GM19025 (cell line): ENCODE results near the gene MYO5B.
"Not testable (repeated sequence)": the region's sequence is repeated elsewhere in the genome, so short reads cannot be mapped to it uniquely, and the experiment has no call there.

Source experiments
- ATAC-seq: cut with Tn5 transposase; IDR thresholded peaks from one replicate; pipeline ENCODE4 v1.9.1; 2021; ENCODE audit warnings: mild to moderate bottlenecking, low read depth, moderate library complexity; ENCODE audit not compliant: unreplicated experiment

MYO5B gene

DNA sequence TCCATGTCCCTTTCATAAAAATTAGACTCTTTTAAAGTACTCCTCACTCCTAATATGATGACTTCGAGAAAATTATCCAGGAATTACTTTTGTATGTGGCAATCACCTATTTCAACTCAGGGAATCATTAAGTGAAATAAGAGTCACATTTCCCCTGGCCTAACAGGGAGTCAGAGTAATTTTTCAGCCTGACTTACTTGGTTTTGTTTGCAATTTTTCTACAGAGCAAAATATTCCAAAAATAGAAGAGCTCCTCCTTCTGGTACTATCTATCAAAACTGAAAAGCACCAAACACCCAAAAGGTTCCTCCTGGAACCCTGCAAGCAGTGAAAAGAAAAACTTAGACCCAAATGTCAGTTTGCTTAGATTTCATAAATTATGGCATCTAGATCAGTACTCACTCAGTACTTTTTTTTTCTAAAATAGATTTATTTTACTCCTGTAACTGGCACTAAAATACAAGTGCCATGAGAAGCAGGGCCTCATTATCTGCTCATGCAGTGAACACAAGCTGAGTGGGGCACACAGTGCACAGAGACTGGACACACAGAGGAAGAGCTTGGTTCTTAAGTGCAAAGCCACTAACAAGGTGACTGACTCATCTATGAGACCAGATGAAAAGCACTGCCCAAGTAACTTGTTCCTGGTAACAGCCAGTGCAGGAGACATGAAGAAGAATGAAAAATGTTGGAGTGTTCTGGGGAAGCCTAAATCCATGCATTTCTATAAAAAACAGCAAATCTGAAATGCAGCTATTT lies 410.3 kb downstream of the MYO5B start:
- ATAC-seq, result no peak

DNA sequence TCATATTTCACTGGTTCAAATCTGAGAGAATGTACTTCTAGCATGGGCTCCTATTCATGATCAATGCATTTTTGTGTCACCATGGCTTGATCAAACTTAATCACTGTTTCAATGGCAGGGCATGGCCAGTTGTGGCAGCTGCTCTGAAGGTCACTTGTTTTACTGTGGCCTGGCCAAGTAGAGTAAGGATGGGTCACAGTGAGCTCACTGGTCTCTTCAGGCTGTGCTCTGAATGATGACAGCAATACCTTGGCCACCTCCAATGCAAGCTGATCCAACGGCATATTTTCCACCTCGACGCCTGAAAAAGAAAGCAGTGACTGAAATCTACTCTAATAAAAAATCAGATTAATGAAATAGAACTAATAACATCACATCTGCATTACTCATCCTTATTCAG lies 411.3 kb downstream of the MYO5B start:
- not testable (repeated sequence) for ATAC-seq

DNA sequence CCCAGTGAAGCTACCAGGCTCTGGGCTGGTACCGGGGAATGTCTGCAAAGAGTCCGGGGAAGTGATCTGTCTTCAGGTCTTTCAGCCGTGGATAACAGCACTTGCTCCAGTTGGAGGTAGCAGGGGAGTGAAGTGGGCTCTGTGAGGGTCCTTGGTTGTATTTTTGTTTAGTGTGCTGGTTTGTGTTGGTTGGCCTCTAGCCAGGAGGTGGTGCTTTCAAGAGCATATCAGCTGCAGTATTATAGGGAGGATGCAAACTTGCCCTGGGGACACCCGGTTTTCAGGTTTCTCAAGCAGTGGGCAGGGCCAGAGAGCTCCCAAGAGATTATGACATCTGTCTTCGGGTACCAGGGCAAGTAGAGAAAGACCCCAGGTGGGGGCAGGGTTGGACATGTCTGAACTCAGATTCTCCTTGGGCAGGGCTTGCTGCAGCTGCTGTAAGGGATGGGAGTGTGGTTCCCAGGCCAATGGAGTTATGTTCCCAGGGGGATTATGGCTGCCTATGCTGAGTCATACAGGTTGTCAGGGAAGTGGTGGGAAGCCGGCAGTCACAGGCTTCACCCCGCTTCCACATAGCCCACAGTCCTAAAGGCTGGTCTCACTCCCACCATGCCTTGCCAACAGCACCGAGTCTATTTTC lies 416.0 kb downstream of the MYO5B start:
- no peak for ATAC-seq
